Measurements from ENCODE around the gene PHYHIPL.

- TF ChIP-seq EZH2 (IDR thresholded peaks at IDR 0.05) (no peak), POLR2AphosphoS5 (IDR thresholded peaks at IDR 0.05; ENCODE audit: borderline replicate concordance, low read depth, low read length) (no peak), FOXP2 (optimal IDR thresholded peaks at IDR 0.05; ENCODE audit: control extremely low read depth, extremely low read length, insufficient read depth) (no peak)
Observed at GRCh38 chr10:59229441-59229840, 53.0 kb downstream of the PHYHIPL start.

Measured in SK-N-MC (cell line).